Thyroid gland (tissue), 4 donors: ENCODE results near the gene RIC8B.

Experiments
- POLR2A ChIP-seq, 2 donors: fragments of 450-650 bp; IDR thresholded peaks; one replicate each; pipeline ENCODE4 v1.6.1; 2017; ENCODE audit warnings: antibody characterized with exemption in 2 of 2, mild to moderate bottlenecking in 2 of 2, moderate library complexity in 1 of 2
- TF ChIP-seq, protein P1 (sequence below), 6 experiments: fragments of 200-600 bp in 3 of 6; fragments of 450-650 bp in 3 of 6; sonication (generic) in 3 of 6; IDR thresholded peaks; one replicate each; pipeline ENCODE4 v1.5.1; 2016 to 2019; ENCODE audit warnings: antibody characterized with exemption in 6 of 6, mild to moderate bottlenecking in 2 of 6, inconsistent platforms in 1 of 6, moderate library complexity in 1 of 6

DNA sequence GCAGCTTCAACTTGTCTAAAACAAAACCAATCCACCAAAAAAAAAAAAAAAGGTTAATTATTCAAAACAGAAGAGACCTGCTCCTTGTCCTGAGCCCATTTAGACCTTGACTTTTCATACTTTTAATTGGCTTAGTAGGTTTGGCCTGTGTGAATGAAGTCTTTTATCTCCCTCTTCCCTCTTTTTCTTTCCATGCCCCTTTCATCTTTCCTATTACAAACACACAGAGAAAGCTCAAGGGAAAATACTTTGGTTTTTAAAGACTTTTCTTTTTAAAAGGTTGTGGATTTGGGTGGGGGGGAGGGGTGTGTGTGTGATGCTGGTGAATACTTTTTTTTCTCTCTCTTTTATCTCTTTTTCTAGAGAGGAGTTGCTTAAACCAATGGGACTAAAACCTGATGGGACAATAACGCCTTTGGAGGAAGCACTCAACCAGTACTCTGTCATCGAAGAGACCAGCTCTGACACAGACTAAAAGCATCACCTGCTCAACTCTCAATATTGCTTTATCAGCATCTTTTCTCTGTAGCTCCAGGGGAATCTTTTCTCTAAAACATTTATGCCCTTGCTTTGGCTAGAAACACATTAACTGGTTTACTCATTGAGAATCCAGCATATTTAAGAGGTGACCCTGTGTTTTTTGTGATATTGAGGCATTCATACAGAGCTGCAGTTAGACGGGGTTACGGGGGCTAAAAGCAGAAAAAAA is 111.2 kb downstream of the RIC8B start:
- TF ChIP-seq, protein P1, sequence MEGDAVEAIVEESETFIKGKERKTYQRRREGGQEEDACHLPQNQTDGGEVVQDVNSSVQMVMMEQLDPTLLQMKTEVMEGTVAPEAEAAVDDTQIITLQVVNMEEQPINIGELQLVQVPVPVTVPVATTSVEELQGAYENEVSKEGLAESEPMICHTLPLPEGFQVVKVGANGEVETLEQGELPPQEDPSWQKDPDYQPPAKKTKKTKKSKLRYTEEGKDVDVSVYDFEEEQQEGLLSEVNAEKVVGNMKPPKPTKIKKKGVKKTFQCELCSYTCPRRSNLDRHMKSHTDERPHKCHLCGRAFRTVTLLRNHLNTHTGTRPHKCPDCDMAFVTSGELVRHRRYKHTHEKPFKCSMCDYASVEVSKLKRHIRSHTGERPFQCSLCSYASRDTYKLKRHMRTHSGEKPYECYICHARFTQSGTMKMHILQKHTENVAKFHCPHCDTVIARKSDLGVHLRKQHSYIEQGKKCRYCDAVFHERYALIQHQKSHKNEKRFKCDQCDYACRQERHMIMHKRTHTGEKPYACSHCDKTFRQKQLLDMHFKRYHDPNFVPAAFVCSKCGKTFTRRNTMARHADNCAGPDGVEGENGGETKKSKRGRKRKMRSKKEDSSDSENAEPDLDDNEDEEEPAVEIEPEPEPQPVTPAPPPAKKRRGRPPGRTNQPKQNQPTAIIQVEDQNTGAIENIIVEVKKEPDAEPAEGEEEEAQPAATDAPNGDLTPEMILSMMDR (IDR thresholded peaks at IDR 0.05): no peak
- TF ChIP-seq POLR2A (IDR thresholded peaks at IDR 0.05): no peak
